Neural cell (in vitro differentiated cells): ENCODE measurements around the gene PIK3R3. TPM values are rescaled to one million over a fixed set of nuclear protein-coding genes. Genes with fewer than 3 reads are reported as not detected.

Source experiments
- H2AFZ ChIP-seq: fragments of 200-600, 300-800 bp; sonication (generic), shearing (Covaris generic); 2 replicates; pipeline ENCODE4 v1.6.0; 2014; ENCODE audit warnings: low read depth, mild to moderate bottlenecking, antibody characterized with exemption, low read length, moderate library complexity
- H3F3A ChIP-seq: fragments of 200-600 bp; shearing (Covaris generic); 2 replicates; pipeline ENCODE4 v1.6.1; 2016; ENCODE audit warnings: mild to moderate bottlenecking, moderate library complexity, mixed read lengths, antibody characterized with exemption, low read length; ENCODE audit not compliant: insufficient read depth, poor library complexity, severe bottlenecking
- H3K27ac ChIP-seq: fragments of 200-600, 300-800 bp; sonication (generic), shearing (Covaris generic); 2 replicates; pipeline ENCODE4 v1.5.1; 2014; ENCODE audit warnings: mild to moderate bottlenecking, low read length, moderate library complexity
- H3K27me3 ChIP-seq: fragments of 300-800, 200-600 bp; sonication (generic), shearing (Covaris generic); 2 replicates; pipeline ENCODE4 v1.6.0; 2014; ENCODE audit warnings: mild to moderate bottlenecking, low read depth, low read length, moderate library complexity; ENCODE audit not compliant: insufficient read depth
- H3K36me3 ChIP-seq: fragments of 300-800, 200-600 bp; sonication (generic), shearing (Covaris generic); 2 replicates; pipeline ENCODE4 v1.5.1; 2014; ENCODE audit warnings: mild to moderate bottlenecking, antibody characterized with exemption, low read length, moderate library complexity; ENCODE audit not compliant: insufficient read depth
- H3K4me2 ChIP-seq: fragments of 300-800, 200-600 bp; sonication (generic), shearing (Covaris generic); 2 replicates; pipeline ENCODE4 v1.6.0; 2014; ENCODE audit warnings: mild to moderate bottlenecking, low read length
- H3K4me3 ChIP-seq: fragments of 300-800, 200-600 bp; sonication (generic), shearing (Covaris generic); 2 replicates; pipeline ENCODE4 v1.5.1; 2014; ENCODE audit warnings: mild to moderate bottlenecking, low read length, moderate library complexity
- H3K79me2 ChIP-seq: fragments of 200-600 bp; shearing (Covaris generic); replicated peaks from 2 replicates; pipeline ENCODE4 v1.6.0; 2014; ENCODE audit warnings: mild to moderate bottlenecking, low read length, moderate library complexity; ENCODE audit not compliant: insufficient read depth
- H3K9ac ChIP-seq: fragments of 300-800, 200-600 bp; sonication (generic), shearing (Covaris generic); 2 replicates; pipeline ENCODE4 v1.6.1; 2016; ENCODE audit warnings: mild to moderate bottlenecking, low read length, mixed read lengths
- H3K9me2 ChIP-seq: fragments of 200-600 bp; shearing (Covaris generic); 2 replicates; pipeline ENCODE4 v1.6.1; 2016; ENCODE audit warnings: mild to moderate bottlenecking, low read length, mixed read lengths; ENCODE audit not compliant: insufficient read depth
- H3K9me3 ChIP-seq: fragments of 200-600, 300-800 bp; sonication (generic), shearing (Covaris generic); 2 replicates; pipeline ENCODE4 v1.6.1; 2016; ENCODE audit warnings: mild to moderate bottlenecking, mixed run types, low read length, moderate library complexity, mixed read lengths
- H4K20me1 ChIP-seq: fragments of 200-600 bp; shearing (Covaris generic); 2 replicates; pipeline ENCODE4 v1.6.1; 2016; ENCODE audit warnings: mild to moderate bottlenecking, mixed run types; ENCODE audit not compliant: insufficient read depth
- CTCF ChIP-seq: fragments of 450-650 bp; IDR thresholded peaks from 2 replicates; pipeline ENCODE4 v1.5.1; 2014; ENCODE audit warnings: antibody characterized with exemption, mild to moderate bottlenecking, moderate library complexity; ENCODE audit not compliant: poor library complexity, severe bottlenecking
- EP300 ChIP-seq: fragments of 450-650 bp; conservative IDR thresholded peaks from 2 replicates; pipeline ENCODE4 v1.6.1; 2014; ENCODE audit warnings: antibody characterized with exemption, mild to moderate bottlenecking, moderate library complexity; ENCODE audit not compliant: poor library complexity, severe bottlenecking
- EZH2 ChIP-seq: fragments of 200-600, 300-800 bp; shearing (Covaris generic), sonication (generic); IDR thresholded peaks from 2 replicates; pipeline ENCODE4 v1.6.1; 2014; ENCODE audit warnings: antibody characterized with exemption, low read length, borderline replicate concordance, mild to moderate bottlenecking; ENCODE audit not compliant: insufficient read depth, poor library complexity, severe bottlenecking
- MXI1 ChIP-seq: fragments of 450-650 bp; conservative IDR thresholded peaks from 2 replicates; pipeline ENCODE4 v1.6.1; 2014; ENCODE audit warnings: antibody characterized with exemption, mild to moderate bottlenecking; ENCODE audit not compliant: poor library complexity, severe bottlenecking
- POLR2AphosphoS5 ChIP-seq: IDR thresholded peaks from 2 replicates; pipeline ENCODE4 v1.6.1; 2012
- RAD21 ChIP-seq: fragments of 450-650 bp; conservative IDR thresholded peaks from 2 replicates; pipeline ENCODE4 v1.6.1; 2014; ENCODE audit warnings: antibody characterized with exemption, mild to moderate bottlenecking, moderate library complexity
- REST ChIP-seq: IDR thresholded peaks from 2 replicates; pipeline ENCODE4 v1.6.1; 2012; ENCODE audit warnings: borderline replicate concordance
- SMC3 ChIP-seq: fragments of 450-650 bp; conservative IDR thresholded peaks from 2 replicates; pipeline ENCODE4 v1.6.1; 2014; ENCODE audit warnings: antibody characterized with exemption, mild to moderate bottlenecking, moderate library complexity; ENCODE audit not compliant: poor library complexity
- TAF1 ChIP-seq: IDR thresholded peaks from 2 replicates; pipeline ENCODE4 v1.6.1; 2012; ENCODE audit warnings: low read depth
- polyA plus RNA-seq: library from polyadenylated mRNA; depleted of rRNA; stranded (reverse); fragments of >200 nt; gene quantifications from 2 replicates; pipeline ENCODE4 v1.2.3, GENCODE V29; 2014

Gene PIK3R3
- polyA plus RNA-seq, 1 donor from 2014 or later: 119 TPM

GRCh38 chr1:46118856-46119255, 13.6 kb downstream of the PIK3R3 start:
- H3K79me2 ChIP-seq: peaks cover 100% of the 10 kb centered on the region

GRCh38 chr1:46117810-46118494, 14.5 kb downstream of the PIK3R3 start:
- H3K9me2 ChIP-seq: no peaks in the 10 kb centered on the region
- no peak overlapping the region for H3K4me3 ChIP-seq
- peaks cover 100% of the 10 kb centered on the region for H3K79me2 ChIP-seq
- H2AFZ ChIP-seq: no peak overlapping the region
- H3K27ac ChIP-seq: no peak overlapping the region
- peaks cover 61% of the 10 kb centered on the region for H4K20me1 ChIP-seq
- H3K4me2 ChIP-seq: no peak overlapping the region
- no peaks in the 10 kb centered on the region for H3F3A ChIP-seq
- no peak overlapping the region for H3K9ac ChIP-seq
- H3K36me3 ChIP-seq: no peaks in the 10 kb centered on the region
- no peaks in the 10 kb centered on the region for H3K27me3 ChIP-seq
- H3K9me3 ChIP-seq: no peaks in the 10 kb centered on the region
- TF ChIP-seq REST (no peak), EP300 (no peak), CTCF (no peak), MXI1 (no peak), RAD21 (no peak)

More at GRCh38 chr1:46118856-46119255, 13.6 kb downstream of the PIK3R3 start:
- Histone ChIP-seq H3K9me3 (no peaks in the 10 kb centered on the region), H3K4me2 (no peak overlapping the region), H3K27me3 (no peaks in the 10 kb centered on the region), H3K27ac (no peak overlapping the region), H3F3A (no peaks in the 10 kb centered on the region), H2AFZ (no peak overlapping the region), H3K36me3 (no peaks in the 10 kb centered on the region), H4K20me1 (peaks cover 56% of the 10 kb centered on the region), H3K9ac (no peak overlapping the region), H3K9me2 (no peaks in the 10 kb centered on the region), H3K4me3 (no peak overlapping the region)
- TF ChIP-seq TAF1: no peak
- TF ChIP-seq EZH2: no peak
- no peak for TF ChIP-seq EP300
- no peak for TF ChIP-seq SMC3
- no peak for TF ChIP-seq MXI1
- no peak for TF ChIP-seq POLR2AphosphoS5
- TF ChIP-seq CTCF: no peak
- TF ChIP-seq RAD21: no peak
- TF ChIP-seq REST: no peak
